NCI-H2196 (cell line): ENCODE results near the gene PODXL.

Source experiments
- DNase-seq: peaks from one replicate; lab custom pipeline; 2025; ENCODE audit not compliant: unreplicated experiment; lab: John Stamatoyannopoulos, UW

PODXL gene

GRCh38 chr7:131564640-131565039 is 8.2 kb upstream of the PODXL start:
- DNase-seq, result no peak

- DNase-seq, result no peak
These were observed 7.5 kb upstream of the PODXL start for GRCh38 chr7:131563918-131564317.

GRCh38 chr7:131562941-131563340 is 6.5 kb upstream of the PODXL start:
- no peak for DNase-seq

GRCh38 chr7:131560061-131560460 is 3.6 kb upstream of the PODXL start:
- no peak for DNase-seq

- DNase-seq, result no peak
These were observed 1.4 kb upstream of the PODXL start for GRCh38 chr7:131557652-131558385.

- DNase-seq, result no peak
These were observed 652 bp upstream of the PODXL start for GRCh38 chr7:131556909-131557651.

GRCh38 chr7:131555552-131556052 is 826 bp downstream of the PODXL start:
- no peak for DNase-seq

- DNase-seq, result no peak
These were observed 1.4 kb downstream of the PODXL start for GRCh38 chr7:131554880-131555516.

- DNase-seq, result no peak
These were observed 2.5 kb downstream of the PODXL start for GRCh38 chr7:131553931-131554330.

- DNase-seq, result no peak
These were observed 4.4 kb downstream of the PODXL start for GRCh38 chr7:131552053-131552452.

GRCh38 chr7:131550846-131551245 is 5.6 kb downstream of the PODXL start:
- DNase-seq, result no peak

- no peak for DNase-seq
These were observed 8.1 kb downstream of the PODXL start for GRCh38 chr7:131548371-131548770.

- no peak for DNase-seq
These were observed 8.8 kb downstream of the PODXL start for GRCh38 chr7:131547589-131547988.

GRCh38 chr7:131546583-131547141 is 9.8 kb downstream of the PODXL start:
- DNase-seq, result no peak

- peak; percentile 19 for DNase-seq
These were observed 10.3 kb downstream of the PODXL start for GRCh38 chr7:131546126-131546525.

- DNase-seq, result peak; percentile 15
These were observed 11.8 kb downstream of the PODXL start for GRCh38 chr7:131544449-131545301.

GRCh38 chr7:131544021-131544420 is 12.4 kb downstream of the PODXL start:
- no peak for DNase-seq

- DNase-seq, result no peak
These were observed 13.1 kb downstream of the PODXL start for GRCh38 chr7:131543298-131543697.

GRCh38 chr7:131540491-131541162 is 15.8 kb downstream of the PODXL start:
- no peak for DNase-seq

GRCh38 chr7:131538813-131539179 is 17.6 kb downstream of the PODXL start:
- DNase-seq, result peak; percentile 12
